HG03097 (cell line): ENCODE results near the gene COPZ2.
"Not testable (repeated sequence)": the region's sequence is repeated elsewhere in the genome, so short reads cannot be mapped to it uniquely, and the experiment has no call there.

ENCODE experiments used
- ATAC-seq: cut with Tn5 transposase; IDR thresholded peaks from one replicate; pipeline ENCODE4 v1.9.1; 2021; ENCODE audit not compliant: unreplicated experiment, low FRiP score

Gene COPZ2

GRCh38 chr17:48031966-48032365, 5.6 kb downstream of the COPZ2 start:
- no peak for ATAC-seq

- no peak for ATAC-seq
Measured at GRCh38 chr17:48030531-48030930, 7.1 kb downstream of the COPZ2 start.

- no peak for ATAC-seq
Measured at GRCh38 chr17:48028736-48029135, 8.9 kb downstream of the COPZ2 start.

GRCh38 chr17:48027322-48027981, 10.1 kb downstream of the COPZ2 start:
- ATAC-seq = no peak

DNA sequence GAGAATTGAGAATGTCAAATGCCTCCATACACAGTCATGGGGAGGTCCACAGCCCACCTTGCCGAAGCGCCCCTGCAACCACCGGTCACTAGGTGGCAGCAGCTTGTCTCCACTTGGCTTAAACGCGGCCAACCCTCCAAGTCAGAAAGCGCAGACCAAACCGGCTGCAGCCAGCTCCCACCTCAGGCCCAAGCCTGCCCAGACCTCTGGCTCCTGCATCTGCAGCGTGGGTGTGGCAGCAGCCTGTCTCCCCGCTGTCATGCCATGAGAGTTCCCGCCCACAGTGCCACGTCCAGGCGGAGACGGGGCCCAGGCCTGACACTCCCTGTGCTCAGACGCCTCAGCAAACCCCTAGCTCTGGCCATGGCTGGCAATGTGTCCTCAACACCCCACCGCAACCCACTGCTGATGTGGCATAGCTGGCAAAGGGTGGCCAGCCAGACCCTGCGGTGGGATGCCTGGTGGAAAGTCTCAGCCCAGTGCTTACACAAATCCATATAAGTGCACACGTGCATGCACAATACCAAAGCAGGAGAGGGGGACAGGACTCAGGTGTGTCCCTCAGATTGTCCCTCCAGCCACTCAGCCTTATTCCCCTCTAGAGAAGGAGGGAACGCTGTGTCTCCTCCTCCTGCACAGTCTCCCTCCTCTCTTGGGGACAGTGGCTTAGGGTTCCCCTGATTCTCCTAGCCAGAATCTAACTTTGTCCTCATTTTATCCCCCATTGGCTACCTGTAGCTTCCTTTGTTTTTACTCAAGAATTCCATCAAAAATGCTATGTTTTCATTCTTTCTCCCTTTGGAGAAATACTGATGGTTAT, 10.9 kb downstream of the COPZ2 start:
- no peak for ATAC-seq

GRCh38 chr17:48025904-48026501, 11.6 kb downstream of the COPZ2 start:
- no peak for ATAC-seq

DNA sequence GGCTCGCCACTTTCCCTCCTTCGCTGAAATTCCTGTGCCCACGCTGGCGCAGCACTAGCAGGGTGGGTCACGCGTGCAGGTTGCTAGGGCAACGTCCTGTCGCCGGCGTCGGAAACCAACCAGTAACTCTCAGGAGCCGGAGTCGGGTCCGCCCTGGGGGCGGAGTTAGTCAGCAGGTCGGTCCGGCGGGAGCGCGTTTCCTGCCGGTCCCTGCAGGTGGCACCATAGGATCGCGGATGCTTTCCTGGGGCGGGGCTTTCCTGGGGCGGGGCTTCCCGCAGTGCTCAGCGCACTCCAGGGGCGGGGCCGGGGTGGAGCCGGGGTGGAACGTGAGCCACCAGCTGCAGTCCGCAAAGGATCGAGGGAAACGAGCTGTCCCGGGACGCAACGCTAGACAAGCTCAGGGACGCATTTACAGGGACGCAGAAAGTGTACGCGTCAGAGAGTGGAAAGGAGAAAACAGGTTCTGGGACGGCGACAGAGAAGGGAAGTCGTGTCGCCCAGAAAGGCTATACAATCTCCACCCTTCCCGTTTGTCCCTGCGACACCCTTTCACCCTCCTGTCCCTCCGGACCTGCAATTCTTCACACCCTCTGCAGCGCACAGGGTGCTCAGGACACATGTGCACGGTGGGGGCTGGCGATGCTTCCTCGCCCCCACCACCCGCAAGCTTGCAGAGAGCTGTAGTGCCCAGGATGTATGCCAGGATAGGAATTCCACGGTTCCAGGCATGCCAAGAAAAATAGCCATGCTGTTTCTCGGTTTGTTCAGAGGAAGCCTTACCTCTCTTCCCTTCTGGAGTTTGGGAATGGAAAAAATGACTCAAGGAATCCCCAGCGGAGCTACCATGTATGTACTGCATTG, 12.3 kb downstream of the COPZ2 start:
- peak; percentile 81 for ATAC-seq

GRCh38 chr17:48024149-48025039, 13.2 kb downstream of the COPZ2 start:
- ATAC-seq = no peak

- no peak for ATAC-seq
Measured at GRCh38 chr17:48023400-48024148, 14.0 kb downstream of the COPZ2 start.

- ATAC-seq = no peak
Measured at GRCh38 chr17:48022901-48023300, 14.7 kb downstream of the COPZ2 start.

GRCh38 chr17:48021934-48022333, 15.7 kb downstream of the COPZ2 start:
- no peak for ATAC-seq

GRCh38 chr17:48017817-48018158, 19.8 kb downstream of the COPZ2 start:
- ATAC-seq = not testable (repeated sequence)

- no peak for ATAC-seq
Measured at GRCh38 chr17:48016112-48016511, 21.5 kb downstream of the COPZ2 start.

DNA sequence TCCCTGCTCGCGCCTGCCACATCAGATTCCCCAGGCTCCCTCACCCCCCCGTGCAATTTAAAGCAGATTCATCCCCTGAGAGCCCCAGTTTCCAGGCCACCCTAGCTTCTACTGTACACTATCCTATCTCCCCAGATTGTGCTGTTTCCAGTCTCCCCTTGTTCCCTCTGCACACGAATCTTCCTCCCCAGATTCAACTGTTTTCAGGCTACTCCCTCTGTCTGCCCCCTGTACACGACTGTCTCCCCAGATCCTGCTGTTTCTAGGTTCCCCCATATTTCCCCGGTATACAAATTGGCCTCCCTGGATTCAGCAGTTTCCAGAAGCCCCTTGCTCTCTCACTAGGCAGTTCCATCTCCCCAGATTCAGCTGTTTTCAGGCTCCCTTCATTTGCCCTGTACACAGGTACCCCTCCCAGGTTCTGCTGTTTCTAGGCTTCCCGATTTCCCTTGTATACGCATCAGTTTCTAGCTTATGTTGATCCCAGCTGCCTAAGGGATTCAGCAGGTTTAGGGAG, 22.9 kb downstream of the COPZ2 start:
- no peak for ATAC-seq

GRCh38 chr17:48013876-48014594, 23.6 kb downstream of the COPZ2 start:
- no peak for ATAC-seq

DNA sequence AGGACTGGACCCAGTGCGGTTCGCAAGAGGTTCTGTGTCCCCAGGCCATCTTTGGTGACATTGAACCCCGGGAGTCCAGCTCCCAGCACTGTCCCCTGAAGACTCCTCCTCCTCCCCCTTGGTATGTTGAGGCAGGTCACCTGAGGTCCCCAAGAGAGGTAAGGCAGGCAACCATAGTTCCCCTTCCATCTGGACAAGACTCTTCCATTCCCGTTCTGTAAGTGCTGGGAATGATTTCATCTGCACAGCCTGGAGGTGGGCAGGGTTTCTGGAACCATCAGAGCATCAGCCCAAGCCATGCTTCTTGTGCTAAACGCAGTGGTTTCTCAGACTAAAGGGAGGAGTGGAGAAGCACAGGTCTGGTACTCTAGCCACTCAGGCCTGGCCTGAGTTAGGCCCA, 24.9 kb downstream of the COPZ2 start:
- ATAC-seq = no peak

DNA sequence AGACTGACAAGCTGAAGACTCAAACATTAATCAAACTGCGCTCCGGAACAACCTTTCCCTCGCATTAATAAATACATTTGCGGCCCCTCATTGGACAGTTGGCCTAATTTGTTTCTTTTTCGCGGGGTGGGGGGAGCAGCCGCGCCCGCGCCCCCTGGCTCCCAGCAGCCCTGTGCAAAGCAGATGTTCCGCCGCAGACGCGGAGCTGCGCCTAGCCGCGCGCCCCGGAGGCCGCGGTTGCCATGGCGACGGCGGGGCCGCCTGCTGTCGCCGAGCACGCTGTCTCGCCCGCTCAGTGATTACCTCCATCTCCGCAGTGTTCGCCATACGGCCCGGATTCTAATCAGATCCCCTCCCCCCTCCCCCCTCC, 25.5 kb downstream of the COPZ2 start:
- no peak for ATAC-seq

DNA sequence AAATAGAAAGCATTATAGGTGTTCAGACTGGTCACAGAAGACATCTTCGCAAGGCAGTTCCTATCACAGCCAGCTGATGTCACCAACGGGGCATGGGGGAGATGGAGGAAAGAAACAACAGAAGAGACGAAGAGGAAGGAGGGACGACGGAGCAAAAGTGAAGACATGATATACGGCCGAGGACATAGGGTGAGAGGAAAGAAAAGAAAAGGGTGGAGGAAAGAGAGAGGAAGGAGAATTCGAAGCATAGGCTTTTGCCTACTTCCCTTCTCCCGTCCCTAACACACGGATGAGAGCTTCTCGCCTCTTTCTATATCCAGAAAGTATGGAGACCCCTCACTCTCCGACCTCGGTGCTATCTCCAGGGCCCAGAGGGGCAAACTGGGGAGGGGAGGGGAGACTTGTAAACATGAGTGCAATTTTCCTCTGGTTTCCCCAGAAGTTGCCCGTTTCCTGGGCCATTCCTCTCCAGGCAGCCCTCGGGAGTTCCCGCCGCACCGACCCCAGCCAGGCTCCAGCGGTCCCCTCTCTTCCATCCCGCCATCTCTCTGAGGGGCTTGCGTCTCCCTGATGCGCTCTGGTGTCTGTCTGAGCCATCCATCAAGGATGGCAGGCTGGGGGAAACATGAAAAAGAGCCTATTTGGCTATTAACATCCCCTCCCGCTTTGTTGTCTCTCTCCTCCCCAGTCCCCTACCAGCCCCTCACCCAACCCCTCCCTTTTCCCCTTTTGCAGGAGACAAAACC, 26.0 kb downstream of the COPZ2 start:
- no peak for ATAC-seq
